CD4-positive, alpha-beta T cell treated with Interleukin-2 at 100 ng/mL for 4 hours (primary cell): ENCODE measurements around the gene GADD45G.

ENCODE experiments used
- DNase-seq: peaks from one replicate; pipeline ENCODE4 v3.0.0-alpha.2; 2020; ENCODE audit warnings: low spot score

Gene GADD45G

GRCh38 chr9:89604729-89605464, at the start of gene GADD45G:
TSS of gene GADD45G (plus strand) at chr9:89605012. CDS start at chr9:89605122, 110 bp downstream.
- peak; percentile 92 for DNase-seq

GRCh38 chr9:89555036-89555415, 49.8 kb upstream of the GADD45G start:
- no peak for DNase-seq

GRCh38 chr9:89555451-89556375, 49.1 kb upstream of the GADD45G start:
- no peak for DNase-seq

DNA sequence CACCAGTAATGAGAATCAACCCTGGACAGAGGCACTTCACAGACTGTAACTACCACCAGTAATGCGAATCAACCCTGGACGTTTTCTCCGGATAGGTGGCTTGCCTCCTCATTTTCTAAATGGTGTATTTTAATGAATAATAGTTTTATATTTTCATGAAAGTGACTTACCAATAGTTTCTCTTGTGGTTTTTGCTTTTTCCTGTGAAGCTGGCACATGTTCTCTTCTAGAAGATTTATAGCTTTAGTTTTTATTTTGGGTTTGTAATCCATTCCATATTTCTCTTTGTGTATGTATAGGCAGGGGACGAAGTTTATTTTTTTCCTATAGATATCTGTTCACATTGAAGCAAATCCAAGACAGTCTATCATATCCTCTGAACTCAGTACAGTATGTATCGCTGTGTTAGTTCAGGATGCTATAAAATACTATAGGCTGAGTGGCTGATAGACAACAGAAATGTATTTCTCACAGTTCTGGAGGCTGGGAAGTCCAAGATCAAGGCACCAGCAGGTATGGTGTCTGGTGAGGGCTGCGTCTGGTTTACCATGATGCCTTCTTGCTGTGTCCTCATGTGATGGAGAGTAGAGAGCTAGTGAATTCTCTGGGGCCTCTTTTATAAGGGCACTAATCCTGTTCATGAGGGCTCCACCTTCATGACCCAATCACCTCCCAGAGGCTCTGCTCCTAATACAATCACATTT, 46.5 kb upstream of the GADD45G start:
- no peak for DNase-seq

- no peak for DNase-seq
Measured at GRCh38 chr9:89558948-89559347, 45.9 kb upstream of the GADD45G start.

GRCh38 chr9:89562186-89562814, 42.5 kb upstream of the GADD45G start:
- no peak for DNase-seq

GRCh38 chr9:89563571-89564345, 41.1 kb upstream of the GADD45G start:
- no peak for DNase-seq

- no peak for DNase-seq
Measured at GRCh38 chr9:89564346-89564878, 40.4 kb upstream of the GADD45G start.

GRCh38 chr9:89567649-89568048, 37.2 kb upstream of the GADD45G start:
- DNase-seq, result no peak

GRCh38 chr9:89574309-89574708, 30.5 kb upstream of the GADD45G start:
- no peak for DNase-seq

DNA sequence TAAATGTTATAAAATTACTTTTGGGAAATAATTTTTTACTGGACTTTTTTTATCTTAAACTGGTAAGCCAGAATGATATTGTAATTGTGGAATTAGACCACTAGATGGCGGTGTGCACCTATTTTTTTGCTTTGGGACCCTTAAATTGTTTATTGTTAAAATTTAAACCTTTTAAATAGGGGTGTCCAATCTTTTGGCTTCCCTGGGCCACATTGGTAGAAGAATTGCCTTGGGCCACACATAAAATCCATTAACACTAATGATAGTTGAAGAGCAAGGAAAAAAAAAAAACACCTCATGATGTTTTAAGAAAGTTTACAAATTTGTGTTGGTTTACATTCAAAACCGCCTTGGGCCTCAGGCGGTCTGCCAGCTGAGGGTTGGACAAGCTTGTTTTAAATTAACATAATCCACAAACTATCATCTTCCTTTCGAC, 28.4 kb upstream of the GADD45G start:
- peak; percentile 55 for DNase-seq

GRCh38 chr9:89577363-89577762, 27.4 kb upstream of the GADD45G start:
- DNase-seq, result no peak

GRCh38 chr9:89579741-89580385, 24.9 kb upstream of the GADD45G start:
- no peak for DNase-seq

DNA sequence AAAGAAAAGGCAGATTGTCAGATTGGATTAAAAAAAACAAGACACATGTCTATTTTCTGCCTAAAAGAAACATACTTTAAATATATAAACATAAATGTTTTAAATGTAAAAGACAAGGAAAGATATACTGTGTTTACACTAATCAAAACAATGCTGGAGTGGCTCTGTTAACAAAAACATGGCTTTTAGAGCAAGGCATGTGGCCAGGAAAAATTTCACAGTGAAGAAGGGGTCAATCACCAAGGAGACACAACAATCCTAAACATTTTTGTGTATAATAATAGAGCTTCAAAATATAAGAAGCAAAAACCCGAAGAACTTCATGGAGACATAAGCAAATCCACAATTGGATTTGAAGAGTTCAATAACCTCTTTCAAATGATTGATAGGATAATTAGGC, 18.5 kb upstream of the GADD45G start:
- DNase-seq, result no peak

GRCh38 chr9:89588271-89588879, 16.4 kb upstream of the GADD45G start:
- no peak for DNase-seq

DNA sequence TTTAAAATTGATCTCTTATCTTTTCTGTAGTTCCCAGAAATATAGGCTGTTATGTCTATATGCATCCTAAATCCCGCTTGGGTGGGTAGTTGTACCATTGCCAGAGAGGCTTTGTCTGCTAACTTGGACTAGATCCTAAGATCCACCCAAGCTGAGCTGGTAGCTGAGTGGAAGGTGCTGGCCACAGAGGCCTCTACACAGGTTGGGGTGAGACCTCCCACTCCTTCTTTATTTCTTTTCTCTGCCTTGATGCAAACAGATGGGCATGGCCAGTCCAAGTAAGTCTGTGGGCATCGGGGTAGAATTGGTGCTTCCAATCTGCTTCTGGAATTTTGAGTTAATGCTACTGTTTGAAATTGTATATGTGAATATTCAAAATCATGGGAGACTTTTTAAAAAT, 14.4 kb upstream of the GADD45G start:
- no peak for DNase-seq

GRCh38 chr9:89591274-89592212, 13.3 kb upstream of the GADD45G start:
- DNase-seq, result no peak

- no peak for DNase-seq
Measured at GRCh38 chr9:89592213-89592815, 12.5 kb upstream of the GADD45G start.
